GM21723 (cell line): ENCODE measurements around the gene CRYGN.

Experiments used
- ATAC-seq: cut with Tn5 transposase; IDR thresholded peaks from one replicate; pipeline ENCODE4 v1.9.1; 2021; ENCODE audit warnings: mild to moderate bottlenecking, moderate library complexity; ENCODE audit not compliant: unreplicated experiment

CRYGN gene

GRCh38 chr7:151439855-151440798, at the start of gene CRYGN:
Gene CRYGN (minus strand): TSS chr7:151440141. CDS start chr7:151439917, 224 bp downstream.
- ATAC-seq: no peak

- ATAC-seq: no peak
Observed at GRCh38 chr7:151489498-151489897, 49.6 kb upstream of the CRYGN start.

- ATAC-seq: no peak
Observed at GRCh38 chr7:151488096-151488495, 48.2 kb upstream of the CRYGN start.

- ATAC-seq: no peak
Observed at GRCh38 chr7:151487228-151487627, 47.3 kb upstream of the CRYGN start.

- ATAC-seq: no peak
Observed at GRCh38 chr7:151486074-151486473, 46.1 kb upstream of the CRYGN start.

GRCh38 chr7:151484971-151485707, 45.2 kb upstream of the CRYGN start:
- ATAC-seq: peak; percentile 62

GRCh38 chr7:151483711-151483983, 43.7 kb upstream of the CRYGN start:
- no peak for ATAC-seq

- no peak for ATAC-seq
Observed at GRCh38 chr7:151482883-151483710, 43.2 kb upstream of the CRYGN start.

- ATAC-seq: no peak
Observed at GRCh38 chr7:151481650-151482505, 41.9 kb upstream of the CRYGN start.

GRCh38 chr7:151477867-151478266, 37.9 kb upstream of the CRYGN start:
- ATAC-seq: no peak

GRCh38 chr7:151472644-151473380, 32.9 kb upstream of the CRYGN start:
- ATAC-seq: peak; percentile 43

- no peak for ATAC-seq
Observed at GRCh38 chr7:151470711-151471110, 30.8 kb upstream of the CRYGN start.

- ATAC-seq: no peak
Observed at GRCh38 chr7:151469281-151469680, 29.3 kb upstream of the CRYGN start.

GRCh38 chr7:151468217-151469018, 28.5 kb upstream of the CRYGN start:
- ATAC-seq: no peak

GRCh38 chr7:151465169-151465568, 25.2 kb upstream of the CRYGN start:
- no peak for ATAC-seq

GRCh38 chr7:151462306-151462779, 22.4 kb upstream of the CRYGN start:
- ATAC-seq: no peak

GRCh38 chr7:151461942-151462230, 21.9 kb upstream of the CRYGN start:
- no peak for ATAC-seq

- ATAC-seq: no peak
Observed at GRCh38 chr7:151461096-151461941, 21.4 kb upstream of the CRYGN start.
